ENCODE results near the gene DEPP1.

Gene DEPP1

DNA sequence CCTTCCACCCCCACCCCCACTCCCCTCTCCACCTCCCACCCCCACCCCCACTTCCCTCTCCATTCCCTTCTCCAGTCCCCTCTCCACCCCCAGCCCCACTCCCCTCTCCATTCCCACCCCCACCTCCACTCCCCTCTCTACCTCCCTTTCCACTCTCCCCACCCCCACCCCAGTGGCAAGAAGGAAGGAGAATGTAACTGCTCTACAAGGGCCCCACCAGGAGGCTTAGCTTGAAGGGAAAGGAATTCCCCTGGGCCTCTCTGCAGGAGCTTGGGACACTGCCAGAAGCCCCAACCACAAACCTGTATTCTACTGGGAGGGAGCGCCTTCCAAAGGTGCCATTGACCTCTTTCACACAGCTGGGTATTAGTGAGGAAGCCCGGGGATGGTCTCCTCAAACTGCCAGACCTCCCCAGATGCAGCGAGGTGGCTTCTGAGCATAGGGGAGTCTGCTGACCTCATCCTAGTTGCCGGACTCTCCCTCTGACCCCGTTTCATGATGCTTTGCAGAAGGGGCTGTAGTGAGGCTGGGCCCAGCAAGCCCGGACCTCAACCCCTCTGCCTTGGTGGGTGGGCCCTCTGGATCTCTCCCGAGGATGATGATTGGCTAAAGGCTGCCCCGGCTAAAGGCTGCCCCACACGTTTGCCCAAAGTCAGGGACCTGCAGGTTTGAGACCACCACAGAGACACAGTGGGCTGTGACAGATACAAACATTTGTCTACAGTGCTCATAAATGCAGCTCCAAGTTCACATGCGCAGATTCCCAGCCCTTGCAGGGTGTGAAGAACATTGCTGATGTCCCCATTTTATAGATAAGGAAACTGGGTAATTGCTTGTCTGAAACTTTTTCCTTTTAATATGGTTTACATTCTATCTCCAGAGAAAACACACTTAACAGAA is 2.9 kb downstream of the DEPP1 start:
- peak overlapping the region; percentile 85 for H3K9ac ChIP-seq (ENCODE audit: low read depth, low read length, poor library complexity, severe bottlenecking)
- H3F3A ChIP-seq (ENCODE audit: low read depth) = no peaks in the 10 kb centered on the region
- H3K4me1 ChIP-seq (ENCODE audit: insufficient read depth, low read length, poor library complexity, severe bottlenecking) = peaks cover 42% of the 10 kb centered on the region
- TF ChIP-seq EZH2phosphoT487 (IDR thresholded peaks at IDR 0.05; ENCODE audit: borderline replicate concordance) = no peak
- TF ChIP-seq, protein P1, sequence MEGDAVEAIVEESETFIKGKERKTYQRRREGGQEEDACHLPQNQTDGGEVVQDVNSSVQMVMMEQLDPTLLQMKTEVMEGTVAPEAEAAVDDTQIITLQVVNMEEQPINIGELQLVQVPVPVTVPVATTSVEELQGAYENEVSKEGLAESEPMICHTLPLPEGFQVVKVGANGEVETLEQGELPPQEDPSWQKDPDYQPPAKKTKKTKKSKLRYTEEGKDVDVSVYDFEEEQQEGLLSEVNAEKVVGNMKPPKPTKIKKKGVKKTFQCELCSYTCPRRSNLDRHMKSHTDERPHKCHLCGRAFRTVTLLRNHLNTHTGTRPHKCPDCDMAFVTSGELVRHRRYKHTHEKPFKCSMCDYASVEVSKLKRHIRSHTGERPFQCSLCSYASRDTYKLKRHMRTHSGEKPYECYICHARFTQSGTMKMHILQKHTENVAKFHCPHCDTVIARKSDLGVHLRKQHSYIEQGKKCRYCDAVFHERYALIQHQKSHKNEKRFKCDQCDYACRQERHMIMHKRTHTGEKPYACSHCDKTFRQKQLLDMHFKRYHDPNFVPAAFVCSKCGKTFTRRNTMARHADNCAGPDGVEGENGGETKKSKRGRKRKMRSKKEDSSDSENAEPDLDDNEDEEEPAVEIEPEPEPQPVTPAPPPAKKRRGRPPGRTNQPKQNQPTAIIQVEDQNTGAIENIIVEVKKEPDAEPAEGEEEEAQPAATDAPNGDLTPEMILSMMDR (conservative IDR thresholded peaks at IDR 0.05; ENCODE audit: low read length) = no peak
- no peaks in the 10 kb centered on the region for H3K9me3 ChIP-seq (ENCODE audit: insufficient read depth, low read depth, low read length)
- H3K9me2 ChIP-seq (replicated peaks; ENCODE audit: low read depth, low read length) = no peaks in the 10 kb centered on the region
- peak overlapping the region; percentile 41 for H3K4me3 ChIP-seq (ENCODE audit: low read length, poor library complexity, severe bottlenecking)
- H4K20me1 ChIP-seq (ENCODE audit: insufficient read depth, low read length, poor library complexity, severe bottlenecking) = no peaks in the 10 kb centered on the region
- H3K27me3 ChIP-seq (ENCODE audit: insufficient read depth, low read length, poor library complexity, severe bottlenecking) = no peaks in the 10 kb centered on the region
- no peaks in the 10 kb centered on the region for H3K79me2 ChIP-seq (ENCODE audit: insufficient read depth, low read length)
- peak overlapping the region; percentile 62 for H3K4me2 ChIP-seq (ENCODE audit: low read depth, low read length, poor library complexity, severe bottlenecking)
- H2AFZ ChIP-seq (ENCODE audit: low read length) = no peak overlapping the region
- H3K36me3 ChIP-seq (ENCODE audit: insufficient read depth, low read length) = no peaks in the 10 kb centered on the region

DNA sequence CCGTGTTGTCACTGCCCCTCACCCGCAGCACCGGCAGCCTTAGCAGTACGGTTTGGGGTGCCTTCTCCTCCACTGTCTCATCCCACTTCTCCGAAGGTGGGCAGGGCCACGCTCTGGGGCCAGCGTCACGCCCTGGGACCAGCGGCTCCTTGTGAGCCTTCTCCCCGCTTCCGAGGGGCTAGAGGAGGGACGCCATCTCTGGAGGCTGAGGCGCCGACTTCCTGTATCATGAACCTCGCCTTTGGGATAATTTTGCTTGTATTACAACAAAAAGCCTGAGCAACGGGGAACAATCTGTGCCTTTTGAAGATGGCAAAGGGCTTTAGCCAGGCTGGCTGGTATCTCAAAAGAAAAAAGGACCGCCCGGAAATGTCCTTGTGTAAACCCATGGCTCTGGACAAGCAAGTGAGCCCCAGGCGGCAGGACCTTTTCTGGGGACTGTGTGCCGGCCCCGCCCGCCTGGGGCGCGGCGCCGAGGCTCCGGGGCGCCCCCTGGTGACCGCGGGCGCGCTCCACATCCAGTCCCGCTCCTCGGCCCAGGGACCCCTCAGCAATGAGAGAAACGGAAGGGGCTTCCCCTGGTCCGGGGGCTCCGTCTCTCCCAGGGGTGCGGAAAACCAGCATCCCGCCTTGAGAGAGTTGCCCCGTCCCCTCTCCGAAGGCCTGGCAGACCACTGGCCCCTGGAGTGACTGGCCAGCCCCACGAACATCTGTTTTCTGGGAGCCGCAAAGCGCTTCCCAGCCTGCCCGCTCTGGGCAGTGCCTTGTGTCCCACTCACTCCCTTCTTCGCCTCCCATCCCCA is 3.8 kb downstream of the DEPP1 start:
- Histone ChIP-seq H3K27me3 (ENCODE audit: insufficient read depth, low read length, poor library complexity, severe bottlenecking) (no peaks in the 10 kb centered on the region), H3K9me3 (ENCODE audit: insufficient read depth, low read depth, low read length) (no peaks in the 10 kb centered on the region), H3K4me1 (ENCODE audit: insufficient read depth, low read length, poor library complexity, severe bottlenecking) (peaks cover 38% of the 10 kb centered on the region), H3F3A (ENCODE audit: low read depth) (no peaks in the 10 kb centered on the region), H2AFZ (ENCODE audit: low read length) (peak overlapping the region; percentile 73), H3K9ac (ENCODE audit: low read depth, low read length, poor library complexity, severe bottlenecking) (peak overlapping the region; percentile 85), H3K9me2 (replicated peaks; ENCODE audit: low read depth, low read length) (no peaks in the 10 kb centered on the region), H3K79me2 (ENCODE audit: insufficient read depth, low read length) (no peaks in the 10 kb centered on the region), H4K20me1 (ENCODE audit: insufficient read depth, low read length, poor library complexity, severe bottlenecking) (no peaks in the 10 kb centered on the region), H3K36me3 (ENCODE audit: insufficient read depth, low read length) (no peaks in the 10 kb centered on the region), H3K4me2 (ENCODE audit: low read depth, low read length, poor library complexity, severe bottlenecking) (peak overlapping the region; percentile 79), H3K4me3 (ENCODE audit: low read length, poor library complexity, severe bottlenecking) (peak overlapping the region; percentile 72)
- TF ChIP-seq EZH2phosphoT487 (IDR thresholded peaks at IDR 0.05; ENCODE audit: borderline replicate concordance) = no peak
- TF ChIP-seq, protein P1 (conservative IDR thresholded peaks at IDR 0.05; ENCODE audit: low read length) = peak; percentile 84

DNA sequence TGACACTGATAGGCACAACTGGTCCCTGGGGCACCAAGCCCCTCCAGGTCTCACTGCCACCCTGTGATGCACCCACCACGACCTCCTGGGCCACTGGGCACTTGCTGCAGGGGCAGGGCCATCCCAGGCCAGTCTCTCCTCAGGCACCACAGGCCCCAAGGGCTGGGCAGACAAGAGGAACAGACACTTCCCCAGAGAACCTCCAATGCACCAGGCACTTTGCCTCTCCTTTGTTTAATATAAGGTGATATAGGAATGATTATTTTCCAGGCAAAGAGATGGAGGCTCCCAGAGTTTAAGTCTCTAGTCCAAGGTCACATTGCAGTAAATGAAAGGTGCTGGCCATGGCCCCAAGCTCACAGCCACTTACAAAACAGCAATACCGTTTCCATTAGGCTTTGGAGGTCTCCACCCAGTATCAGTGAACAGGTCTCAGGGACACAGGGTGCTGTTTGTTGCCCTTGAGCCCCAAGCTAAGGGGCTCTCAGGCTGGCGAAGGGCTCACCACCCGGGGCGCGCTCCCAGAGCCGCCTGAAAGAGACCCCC is 4.5 kb downstream of the DEPP1 start:
- Histone ChIP-seq H3F3A (ENCODE audit: low read depth) (no peaks in the 10 kb centered on the region), H3K4me2 (ENCODE audit: low read depth, low read length, poor library complexity, severe bottlenecking) (peak overlapping the region; percentile 79), H3K36me3 (ENCODE audit: insufficient read depth, low read length) (no peaks in the 10 kb centered on the region), H4K20me1 (ENCODE audit: insufficient read depth, low read length, poor library complexity, severe bottlenecking) (no peaks in the 10 kb centered on the region), H3K9ac (ENCODE audit: low read depth, low read length, poor library complexity, severe bottlenecking) (peak overlapping the region; percentile 85), H2AFZ (ENCODE audit: low read length) (peak overlapping the region; percentile 73), H3K27me3 (ENCODE audit: insufficient read depth, low read length, poor library complexity, severe bottlenecking) (no peaks in the 10 kb centered on the region), H3K4me1 (ENCODE audit: insufficient read depth, low read length, poor library complexity, severe bottlenecking) (peaks cover 40% of the 10 kb centered on the region), H3K79me2 (ENCODE audit: insufficient read depth, low read length) (no peaks in the 10 kb centered on the region), H3K9me3 (ENCODE audit: insufficient read depth, low read depth, low read length) (no peaks in the 10 kb centered on the region), H3K9me2 (replicated peaks; ENCODE audit: low read depth, low read length) (no peaks in the 10 kb centered on the region), H3K4me3 (ENCODE audit: low read length, poor library complexity, severe bottlenecking) (peak overlapping the region; percentile 72)
- TF ChIP-seq, protein P1 (conservative IDR thresholded peaks at IDR 0.05; ENCODE audit: low read length) = no peak
- TF ChIP-seq EZH2phosphoT487 (IDR thresholded peaks at IDR 0.05; ENCODE audit: borderline replicate concordance) = no peak
